NCI-H345 treated with DMSO at 0.1 percent for 48 hours (cell line): ENCODE measurements around the gene ALOXE3.

Experiments used
- DNase-seq: peaks from one replicate; lab custom pipeline; 2025; ENCODE audit not compliant: unreplicated experiment; lab: John Stamatoyannopoulos, UW

ALOXE3 gene

DNA sequence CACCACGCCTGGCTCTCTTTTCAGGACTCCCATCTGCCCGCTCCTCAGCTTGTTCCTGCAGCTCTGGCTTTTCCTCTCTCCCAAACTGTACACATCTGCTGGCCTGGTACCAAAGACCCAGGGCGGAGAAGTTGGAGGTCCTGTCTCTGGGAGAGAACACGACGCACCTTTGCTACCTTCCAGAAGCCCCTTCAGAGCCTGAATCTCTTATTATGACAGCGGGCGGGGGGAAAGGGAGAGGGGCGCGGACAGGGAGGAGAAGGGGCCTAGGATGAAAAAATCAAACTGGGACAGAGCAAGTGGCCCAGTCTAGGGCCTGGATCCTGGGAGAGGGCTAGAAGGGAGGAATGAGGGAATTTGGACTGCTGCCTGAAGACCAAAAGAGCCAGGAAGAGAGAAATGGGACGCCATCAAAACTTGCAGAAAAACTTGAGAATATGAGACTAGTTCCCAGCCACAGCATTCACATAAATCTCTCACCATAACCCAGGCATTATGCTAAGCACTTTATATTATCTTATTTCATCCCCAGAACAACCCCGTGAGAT, 36.4 kb upstream of the ALOXE3 start:
- no peak for DNase-seq

- DNase-seq: no peak
These were observed 35.8 kb upstream of the ALOXE3 start for GRCh38 chr17:8153957-8154607.

DNA sequence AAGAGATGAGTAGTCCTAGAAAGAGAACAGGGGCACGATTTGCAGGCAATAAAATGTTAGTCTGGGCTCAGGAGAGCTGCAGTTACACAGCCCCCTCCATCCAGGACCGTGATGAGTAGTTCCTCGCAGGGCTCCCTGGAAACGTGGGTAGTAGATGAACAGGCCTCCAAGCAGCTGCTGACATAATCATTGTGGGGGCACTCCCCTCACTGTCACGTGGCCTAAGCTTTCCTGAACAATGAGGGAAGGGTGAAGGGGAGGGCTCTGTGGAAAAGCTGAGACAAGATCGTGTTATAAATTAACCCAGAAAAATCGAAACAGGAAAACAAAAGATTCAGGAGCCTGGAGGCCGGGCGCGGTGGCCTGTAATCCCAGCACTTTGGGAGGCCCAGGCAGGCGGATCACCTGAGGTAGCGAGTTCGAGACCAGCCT, 35.2 kb upstream of the ALOXE3 start:
- DNase-seq: no peak

DNA sequence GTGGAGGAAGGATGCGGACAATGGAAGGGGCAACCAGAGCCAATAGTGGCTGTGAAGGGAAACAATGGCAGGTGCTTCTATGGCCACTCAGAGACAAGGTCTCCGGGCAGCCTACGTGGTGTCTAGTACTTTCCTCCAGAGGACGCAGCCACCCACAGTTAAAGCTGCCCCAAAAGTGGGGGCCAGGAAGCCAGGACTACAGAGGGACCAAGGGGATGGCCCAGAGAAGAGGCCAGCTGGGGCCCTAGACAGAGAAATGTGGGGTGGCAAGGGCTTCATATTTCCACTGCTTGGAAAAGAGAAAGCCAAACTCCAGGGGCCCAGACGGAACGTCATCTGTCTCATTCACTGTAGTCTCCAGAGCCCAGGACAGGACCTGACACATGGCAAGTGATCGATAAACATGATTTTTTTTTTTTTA, 34.7 kb upstream of the ALOXE3 start:
- no peak for DNase-seq

DNA sequence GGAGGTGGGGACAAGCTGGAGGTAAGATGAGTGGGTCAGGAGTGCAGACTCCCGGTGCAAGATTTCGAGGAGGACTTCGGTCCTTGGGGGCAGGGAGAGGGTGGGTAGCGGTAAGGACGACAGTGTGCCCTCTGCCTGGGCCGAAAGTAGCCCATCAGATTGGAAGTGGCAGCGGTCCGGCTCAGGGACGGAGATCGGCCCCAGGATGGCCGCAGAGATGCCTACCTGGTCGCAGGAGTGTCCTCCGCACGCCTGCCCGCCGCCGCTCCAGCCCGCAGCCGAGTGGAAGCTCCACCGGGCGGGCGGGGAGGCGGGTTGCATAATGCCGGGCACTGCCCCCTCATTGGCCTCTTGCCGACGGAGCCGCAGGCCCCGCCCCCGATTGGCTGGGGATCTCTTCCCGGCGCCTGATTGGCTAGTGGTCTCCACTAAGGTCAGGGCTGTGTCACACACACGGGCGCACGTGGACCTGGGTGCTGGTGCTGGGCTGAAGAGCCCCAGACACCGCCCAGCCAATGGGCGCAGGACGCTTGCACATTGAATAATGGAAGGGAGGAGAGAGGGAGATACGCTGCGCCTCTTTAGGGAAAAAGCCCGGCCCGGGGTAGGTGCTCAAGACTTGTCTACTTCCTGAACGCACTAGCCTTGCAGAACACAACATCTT, 33.9 kb upstream of the ALOXE3 start, which contains the start of gene PER1:
TSS of gene PER1 (minus strand) at position 293 of the 664 bp plus-strand sequence. CDS start 1,698 bp downstream, outside the sequence.
- DNase-seq: peak; percentile 67

GRCh38 chr17:8151641-8152111, 33.4 kb upstream of the ALOXE3 start:
- DNase-seq: no peak

DNA sequence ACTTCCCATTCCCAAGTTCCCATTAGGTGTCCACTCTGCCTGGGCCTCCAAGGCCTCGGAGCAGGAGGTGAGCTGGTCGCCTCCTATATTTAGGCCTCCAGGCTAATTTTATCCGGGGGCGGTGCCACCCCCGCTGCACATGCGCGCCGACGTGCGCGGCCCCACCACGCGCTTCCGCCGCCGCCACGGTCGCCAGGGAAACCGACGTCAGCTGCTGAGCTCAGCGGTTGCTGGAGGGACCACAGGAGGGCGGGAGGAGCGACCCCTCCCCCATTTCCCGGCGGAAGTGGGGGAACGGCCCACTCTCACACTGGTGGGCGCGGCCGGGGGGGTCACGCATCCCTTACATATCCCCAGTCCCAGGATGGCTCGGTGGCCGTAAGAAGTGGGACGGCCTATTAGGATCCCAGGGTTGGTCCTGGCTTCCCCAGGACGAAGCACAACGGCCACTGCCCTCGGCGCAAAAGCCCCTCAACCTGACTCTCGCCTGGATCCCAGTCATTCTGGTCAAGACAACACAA, 32.9 kb upstream of the ALOXE3 start:
- DNase-seq: peak; percentile 46

DNA sequence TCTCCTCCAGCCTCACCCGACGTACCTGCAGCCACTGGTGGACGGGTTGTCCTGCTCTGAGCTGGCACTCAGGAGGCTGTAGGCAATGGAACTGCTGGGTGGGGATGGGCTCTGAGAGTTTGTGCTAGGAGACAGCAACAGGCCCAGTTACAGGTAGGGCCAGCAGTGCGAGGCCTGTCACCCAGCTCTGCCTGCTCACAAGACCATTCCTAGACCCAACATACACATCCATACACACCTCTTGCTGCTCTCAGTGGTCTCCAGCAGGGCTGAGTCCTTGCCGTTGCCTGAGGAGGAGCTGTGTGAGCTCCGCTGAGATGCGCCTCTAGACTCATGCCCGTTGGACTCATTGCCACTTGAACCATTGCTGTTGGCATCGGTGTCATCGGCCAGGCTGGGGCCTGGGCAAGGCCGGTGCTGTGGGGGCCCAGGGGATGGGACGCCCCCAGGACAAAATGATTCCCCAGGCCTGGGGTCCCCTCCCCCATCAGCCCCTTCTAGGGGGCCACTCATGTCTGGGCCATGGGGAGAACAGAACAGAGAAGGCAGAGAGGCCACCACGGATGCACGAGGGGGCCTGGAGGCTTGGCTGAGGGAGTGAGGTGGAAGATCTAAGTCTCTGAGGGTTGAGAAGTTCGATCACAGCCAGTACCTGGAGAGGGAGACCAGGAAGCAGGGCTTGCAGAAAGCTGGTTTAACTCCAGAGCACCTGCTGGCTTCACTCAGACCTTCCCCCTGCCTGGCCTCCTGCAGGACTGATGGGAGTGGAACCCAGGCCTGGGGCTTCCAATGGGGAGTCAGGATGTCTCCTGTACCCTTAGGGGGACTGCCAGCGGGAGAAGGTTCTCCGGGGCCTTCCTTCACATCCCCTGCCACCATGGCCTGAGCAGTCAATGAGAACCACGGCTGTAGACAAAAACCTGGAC, 32.1 kb upstream of the ALOXE3 start:
- no peak for DNase-seq

GRCh38 chr17:8149419-8150193, 31.3 kb upstream of the ALOXE3 start:
- DNase-seq: no peak

- DNase-seq: no peak
These were observed 30.2 kb upstream of the ALOXE3 start for GRCh38 chr17:8148560-8148959.

- no peak for DNase-seq
These were observed 29.6 kb upstream of the ALOXE3 start for GRCh38 chr17:8147805-8148404.

GRCh38 chr17:8147141-8147804, 29.0 kb upstream of the ALOXE3 start:
- DNase-seq: no peak

GRCh38 chr17:8146381-8147140, 28.2 kb upstream of the ALOXE3 start:
- DNase-seq: no peak

DNA sequence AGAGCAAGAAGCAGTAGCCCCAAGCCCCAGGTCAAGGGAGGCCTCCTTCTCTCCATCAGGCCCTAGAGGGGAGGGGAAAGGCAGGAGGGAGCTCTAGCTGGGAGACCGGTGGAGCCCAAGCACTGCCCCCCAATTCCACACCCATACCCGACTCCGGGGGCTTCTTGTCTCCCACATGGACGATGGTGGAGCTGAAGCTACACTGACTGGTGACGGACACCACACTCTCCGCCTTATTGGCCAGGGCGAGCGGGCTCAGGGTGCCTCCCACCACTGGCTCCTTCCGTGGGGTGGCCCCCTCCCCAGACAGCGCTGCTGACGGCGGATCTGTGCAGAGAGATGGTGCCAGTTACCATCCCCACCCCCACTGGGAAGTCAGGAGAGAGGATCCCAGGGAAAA, 27.5 kb upstream of the ALOXE3 start:
- no peak for DNase-seq

DNA sequence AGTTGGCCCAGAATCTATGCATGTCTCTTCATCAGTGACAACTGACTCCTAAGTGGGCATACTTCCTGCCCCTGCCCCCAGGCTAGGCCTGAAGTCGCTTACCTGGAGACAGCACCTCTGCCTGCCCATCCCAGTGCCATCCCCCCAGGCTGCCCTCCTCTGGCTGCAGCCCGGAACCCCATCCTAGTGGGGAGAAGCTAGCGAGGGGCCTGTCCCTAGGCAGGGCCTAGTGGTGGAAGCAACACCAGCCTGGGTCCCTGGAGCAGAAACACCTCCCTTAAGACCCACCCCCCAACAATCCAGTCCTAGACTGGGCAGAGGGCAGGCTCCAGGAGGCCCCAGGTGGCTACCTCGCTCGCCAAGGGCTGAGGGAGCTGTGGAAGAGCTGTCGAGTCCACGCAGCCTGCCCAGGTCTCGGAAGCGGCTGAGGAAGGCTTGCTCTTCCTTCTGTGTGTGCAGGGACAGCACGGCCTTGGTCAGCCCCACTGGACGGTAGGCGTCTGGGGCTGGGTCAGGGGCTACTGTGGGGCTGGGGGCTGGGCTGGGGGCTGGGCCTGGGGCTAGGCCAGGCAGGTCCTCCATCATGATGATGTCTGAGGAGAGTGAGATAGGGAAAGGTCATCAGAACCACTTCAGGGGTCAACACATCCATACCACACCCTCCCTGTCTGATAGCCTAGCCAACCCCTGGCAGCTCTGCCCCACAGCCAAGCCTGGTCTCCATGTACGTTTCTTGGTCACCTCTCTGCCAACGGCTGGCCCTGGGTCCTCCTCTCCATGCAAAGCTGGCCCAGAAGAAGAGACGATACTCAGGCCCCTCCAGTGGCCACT, 26.3 kb upstream of the ALOXE3 start:
- DNase-seq: no peak

- DNase-seq: no peak
These were observed 25.5 kb upstream of the ALOXE3 start for GRCh38 chr17:8143581-8144400.
